Head of caudate nucleus (tissue), 42 donors: Measurements from ENCODE around the gene POLR2J3.
"Not testable (repeated sequence)": the region's sequence is repeated elsewhere in the genome, so short reads cannot be mapped to it uniquely, and the experiment has no call there.

ENCODE experiments used
- DNase-seq, 42 donors: peaks; one replicate each; pipeline versions ENCODE4 v3.0.0 to v3.0.0-alpha.2; 2020 to 2021; ENCODE audit warnings: mixed read lengths in 7 of 42
- intact Hi-C: fragments of 100-400 bp; cut with DNase I; formaldehyde crosslinking; loops from one replicate; pipeline ENCODE4 v1.15.0; 2022

Gene POLR2J3

GRCh38 chr7:102531583-102531982 is 40.8 kb downstream of the POLR2J3 start:
- intact Hi-C loops, result not testable (repeated sequence)

GRCh38 chr7:102527822-102528793 is 44.3 kb downstream of the POLR2J3 start:
- intact Hi-C loops, result not testable (repeated sequence)

More at GRCh38 chr7:102531583-102531982, 40.8 kb downstream of the POLR2J3 start:
- DNase-seq, result peak in 1 of 42 donors; percentile 0

GRCh38 chr7:102527182-102527581 is 45.2 kb downstream of the POLR2J3 start:
- intact Hi-C loops, DNase-seq: not testable (repeated sequence)

More at GRCh38 chr7:102527822-102528793, 44.3 kb downstream of the POLR2J3 start:
- peak in 1 of 42 donors; percentile 10 for DNase-seq

GRCh38 chr7:102524803-102525202 is 47.6 kb downstream of the POLR2J3 start:
- DNase-seq, result peak in 4 of 42 donors; percentile 3 to 31 (median 8)
- intact Hi-C loops, result not testable (repeated sequence)

GRCh38 chr7:102520797-102521196 is 51.6 kb downstream of the POLR2J3 start:
- intact Hi-C loops, DNase-seq: not testable (repeated sequence)

- intact Hi-C loops, result not testable (repeated sequence)
- DNase-seq, result peak in 18 of 42 donors; percentile 2 to 44 (median 17)
Measured at GRCh38 chr7:102517550-102518147, 54.7 kb downstream of the POLR2J3 start, which contains the start of gene RASA4B. Gene RASA4B, minus strand, starts transcription at chr7:102517777. Its CDS starts 67 bp downstream, at chr7:102517710.
